NCI-H1105 (cell line): Measurements from ENCODE around the gene TRIM25.

Source experiments
- DNase-seq: peaks from one replicate; lab custom pipeline; 2025; lab: John Stamatoyannopoulos, UW

The TRIM25 gene

DNA sequence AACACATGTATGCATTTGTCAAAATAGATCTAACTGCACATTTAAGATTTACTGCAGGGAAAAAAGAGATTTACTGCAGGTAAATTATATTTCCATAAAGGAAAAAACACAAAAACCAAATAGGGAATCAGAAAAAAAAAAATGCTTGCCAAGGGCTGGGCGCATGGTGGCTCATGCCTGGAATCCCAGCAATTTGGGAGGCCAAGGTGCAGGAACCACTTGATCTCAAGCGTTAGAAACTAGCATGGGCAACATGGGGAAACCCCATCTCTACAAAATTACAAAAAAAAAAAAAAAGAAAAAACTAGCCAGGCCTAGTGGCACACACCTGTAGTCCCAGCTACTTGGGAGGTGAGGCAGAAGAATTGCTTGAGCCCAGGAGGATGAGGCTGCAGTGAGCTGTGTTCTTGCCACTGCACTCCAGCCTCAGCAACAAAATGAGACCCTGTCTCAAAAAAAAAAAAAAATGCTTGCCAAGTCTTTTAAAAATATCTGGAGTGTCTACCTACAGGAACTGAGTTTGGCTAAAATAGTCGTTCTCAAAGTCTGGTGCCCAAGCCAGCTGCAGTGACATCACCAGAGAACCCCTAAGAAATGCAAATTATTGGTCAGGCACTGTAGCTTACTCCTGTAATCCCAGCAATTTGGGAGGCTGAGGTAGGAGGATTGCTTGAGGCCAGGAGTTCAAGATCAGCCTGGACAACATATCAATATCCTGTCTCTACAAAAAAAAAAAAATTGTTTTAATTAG lies 17.5 kb downstream of the TRIM25 start:
- DNase-seq, result no peak

DNA sequence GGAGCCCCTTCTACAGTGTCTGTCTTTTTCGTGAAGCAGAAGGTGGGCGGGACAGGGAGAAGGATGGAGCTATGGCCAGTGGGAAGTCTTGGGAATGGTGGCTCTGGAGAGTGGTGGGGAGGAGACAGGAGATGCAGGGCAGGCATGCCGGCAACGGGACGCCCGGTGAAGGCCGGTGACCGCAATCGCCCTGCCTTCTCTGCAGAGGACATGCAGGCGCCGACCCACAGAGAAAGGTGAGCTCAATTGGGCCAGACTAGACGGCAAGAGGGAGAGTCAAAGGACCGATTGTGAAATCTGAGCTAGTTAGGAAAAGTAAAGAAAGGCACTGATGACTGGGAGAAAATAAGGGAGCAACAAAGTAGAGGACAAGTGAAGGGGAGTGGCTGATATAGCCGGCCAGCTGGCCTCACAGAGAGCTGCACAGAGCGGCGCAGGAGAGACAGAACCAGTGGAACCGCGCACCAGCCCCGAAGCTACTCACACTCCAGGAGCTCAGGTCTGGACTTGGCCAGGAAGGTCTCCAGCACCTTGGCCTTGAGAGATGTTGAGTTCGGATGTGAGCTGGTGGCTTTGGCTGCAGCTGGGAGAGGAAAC lies 18.9 kb downstream of the TRIM25 start:
- DNase-seq, result no peak

DNA sequence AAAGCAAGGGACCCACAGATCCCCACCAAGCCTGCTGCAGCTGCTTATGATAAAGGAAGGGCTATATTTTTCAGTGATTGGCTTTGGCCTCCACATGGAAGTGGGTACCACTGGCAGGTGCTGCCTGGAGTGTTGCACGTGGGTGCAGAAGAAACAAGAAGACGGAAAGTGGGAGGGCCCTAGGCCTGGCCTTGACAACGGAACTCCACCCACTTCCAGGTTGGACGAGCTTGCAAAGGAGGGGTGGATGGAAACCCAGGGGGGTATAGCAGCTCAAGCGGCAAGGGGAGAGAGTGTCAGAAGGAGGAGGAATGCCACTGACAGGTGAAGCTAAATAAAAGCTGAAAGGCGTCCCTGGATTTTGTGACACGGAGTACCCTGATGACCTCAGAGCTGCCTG lies 20.3 kb downstream of the TRIM25 start:
- no peak for DNase-seq

GRCh38 chr17:56892333-56892732 lies 21.5 kb downstream of the TRIM25 start:
- no peak for DNase-seq

DNA sequence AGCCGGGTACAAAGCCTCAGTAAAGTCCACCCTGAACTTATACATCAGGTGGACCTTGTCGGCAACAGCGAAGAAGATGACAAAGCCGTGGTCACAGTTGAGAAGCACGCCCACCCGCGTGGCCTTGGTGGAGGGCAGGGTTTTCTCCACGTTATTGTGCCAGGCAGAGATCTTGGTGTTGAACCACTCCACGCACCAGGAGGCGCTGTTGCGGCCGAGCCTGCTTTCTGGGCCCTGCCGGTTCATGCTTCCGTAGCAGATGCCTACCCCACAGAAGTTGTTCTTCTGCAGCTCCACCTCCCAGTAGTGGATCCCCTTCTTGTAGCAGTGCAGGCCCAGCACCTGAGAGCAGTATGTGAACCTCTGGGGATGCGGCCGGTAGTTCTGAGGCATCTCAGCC lies 22.1 kb downstream of the TRIM25 start:
- DNase-seq, result no peak

GRCh38 chr17:56890906-56891674 lies 22.8 kb downstream of the TRIM25 start:
- DNase-seq, result no peak

DNA sequence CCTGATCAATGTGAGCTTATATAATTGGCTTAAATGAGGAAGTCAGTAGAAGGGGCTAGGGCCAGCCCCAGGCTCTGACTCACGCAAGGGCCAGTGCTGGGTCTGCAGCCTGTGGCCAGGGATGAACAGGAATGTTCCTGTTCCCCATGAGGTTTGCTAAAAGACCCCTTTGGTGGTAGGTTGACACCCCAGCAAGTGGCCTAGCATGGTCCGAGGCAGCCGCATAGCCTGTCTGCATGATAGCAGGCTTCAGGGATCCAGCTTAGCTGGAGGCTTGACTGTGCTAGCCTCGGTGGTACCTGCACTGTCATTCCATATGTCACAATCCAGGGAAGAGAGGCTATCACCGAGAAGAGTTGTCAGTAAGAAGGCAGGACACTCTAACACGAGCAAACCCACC lies 23.5 kb downstream of the TRIM25 start:
- no peak for DNase-seq

DNA sequence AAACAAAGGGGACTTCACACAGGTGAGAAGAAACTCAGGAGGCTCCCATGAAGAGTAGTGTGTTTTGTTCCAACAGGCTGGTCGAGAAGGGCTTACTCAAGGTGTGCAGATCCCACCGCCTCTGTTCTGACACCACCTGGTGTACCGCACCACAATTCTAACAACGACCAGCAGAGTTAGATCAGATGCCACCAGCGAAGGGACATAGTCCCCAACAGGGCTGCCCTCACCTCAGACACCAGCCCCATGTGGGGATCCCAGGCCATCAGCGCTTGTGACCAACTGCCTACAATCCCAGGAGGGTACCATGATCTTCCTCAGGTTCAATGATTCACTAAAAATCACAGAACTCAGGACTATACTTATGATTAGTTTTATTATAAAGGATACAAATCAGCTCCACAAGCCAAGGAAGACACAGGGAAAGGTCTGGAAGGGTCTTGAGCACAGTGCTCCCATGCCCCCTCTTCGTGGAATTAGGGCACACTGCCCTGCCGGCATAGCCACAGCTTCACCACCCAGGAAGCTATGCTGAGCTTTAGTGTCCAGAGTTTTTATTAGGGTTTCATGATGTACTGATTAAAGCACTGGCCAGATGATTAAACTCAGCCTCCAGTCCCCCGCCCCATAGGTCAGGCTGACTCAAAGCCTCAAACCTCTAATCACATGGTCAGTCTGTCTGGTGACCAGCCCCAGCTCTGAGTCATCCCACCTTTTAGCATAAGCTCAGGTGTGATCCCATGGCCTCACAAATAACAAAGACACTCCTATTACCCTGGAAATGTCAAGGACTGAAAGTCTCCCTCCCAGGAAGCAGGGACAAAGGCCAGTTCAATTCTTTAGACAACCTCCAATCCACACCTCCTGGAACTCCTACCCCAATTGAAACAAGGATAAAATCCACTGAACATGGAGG lies 26.0 kb downstream of the TRIM25 start:
- no peak for DNase-seq

DNA sequence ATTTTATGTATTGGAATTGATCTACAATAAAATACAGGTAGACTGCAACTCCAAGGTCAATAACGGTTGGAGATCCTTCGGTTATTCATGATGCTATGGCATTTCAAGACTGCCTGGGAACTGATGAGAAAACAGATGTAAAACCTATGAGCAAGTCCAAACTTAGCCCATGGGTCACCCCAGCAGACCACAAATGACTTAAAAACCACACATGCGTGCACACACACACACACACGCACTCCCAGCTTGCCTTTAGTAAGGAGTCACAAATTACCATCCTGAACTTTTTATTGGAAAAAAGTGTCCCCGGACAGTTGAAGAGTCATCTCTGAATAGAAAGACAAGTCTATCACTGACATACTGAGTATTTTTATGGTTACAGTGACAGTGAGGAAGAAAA lies 26.7 kb downstream of the TRIM25 start:
- no peak for DNase-seq

DNA sequence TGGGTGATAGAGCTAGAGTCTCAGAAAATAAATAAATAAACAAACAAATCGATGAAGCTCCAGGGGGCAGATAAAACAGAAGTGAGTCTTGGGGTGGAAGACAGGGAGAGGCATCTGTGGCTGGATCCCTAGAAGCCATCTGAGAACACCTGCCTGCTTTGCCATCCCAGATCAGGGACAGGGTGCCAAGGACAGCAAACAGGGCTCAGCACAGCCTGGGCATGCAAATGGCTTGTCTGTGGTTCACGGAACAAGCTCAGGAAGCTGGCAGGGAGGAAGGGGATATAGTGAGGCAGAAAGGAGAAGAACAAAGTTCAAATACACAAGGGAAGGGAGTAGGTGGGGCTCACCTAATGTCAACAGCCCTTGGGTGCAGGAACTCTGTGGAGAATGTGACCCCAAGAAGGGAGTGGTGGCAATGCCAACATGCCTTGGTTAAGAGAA lies 27.5 kb downstream of the TRIM25 start:
- DNase-seq, result no peak

DNA sequence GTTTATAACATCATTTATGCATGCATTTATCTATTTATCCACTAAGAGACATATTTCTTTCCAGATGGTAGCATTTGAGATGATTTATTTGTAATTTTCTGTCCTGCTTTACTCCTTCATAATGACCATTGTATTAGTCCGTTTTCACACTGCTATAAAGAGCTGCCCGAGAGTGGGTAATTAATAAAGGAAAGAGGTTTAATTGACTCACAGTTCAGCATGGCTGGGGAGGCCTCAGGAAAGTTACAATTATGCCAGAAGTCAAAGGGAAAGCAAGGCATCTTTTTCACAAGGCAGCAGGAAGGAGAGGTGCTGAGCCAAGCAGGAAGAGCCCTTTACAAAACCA lies 28.6 kb downstream of the TRIM25 start:
- DNase-seq, result no peak

GRCh38 chr17:56884483-56885311 lies 29.2 kb downstream of the TRIM25 start:
- no peak for DNase-seq

GRCh38 chr17:56883616-56884015 lies 30.2 kb downstream of the TRIM25 start:
- no peak for DNase-seq

GRCh38 chr17:56881685-56882295 lies 32.1 kb downstream of the TRIM25 start:
- DNase-seq, result no peak

GRCh38 chr17:56880571-56880970 lies 33.3 kb downstream of the TRIM25 start:
- DNase-seq, result no peak

DNA sequence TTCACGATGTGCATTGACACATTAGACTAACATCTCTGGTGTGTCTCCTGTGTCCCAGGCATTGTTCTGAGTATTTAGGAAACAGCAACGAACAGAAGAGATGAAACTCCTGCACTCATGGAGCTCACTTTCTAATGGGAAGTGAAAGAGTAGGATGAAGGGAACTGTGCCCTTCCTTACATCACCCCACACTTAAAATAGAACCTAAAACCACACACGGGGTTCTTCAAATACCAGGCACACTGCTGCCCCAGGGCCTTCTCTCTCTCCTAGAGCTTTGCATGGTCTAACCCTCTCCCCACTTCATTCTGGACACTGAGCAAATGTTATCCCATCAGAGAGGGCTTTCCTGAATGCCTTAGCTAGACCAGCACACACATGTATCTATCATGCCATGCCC lies 33.7 kb downstream of the TRIM25 start:
- DNase-seq, result no peak

- no peak for DNase-seq
Measured at GRCh38 chr17:56879280-56879679, 34.6 kb downstream of the TRIM25 start.

DNA sequence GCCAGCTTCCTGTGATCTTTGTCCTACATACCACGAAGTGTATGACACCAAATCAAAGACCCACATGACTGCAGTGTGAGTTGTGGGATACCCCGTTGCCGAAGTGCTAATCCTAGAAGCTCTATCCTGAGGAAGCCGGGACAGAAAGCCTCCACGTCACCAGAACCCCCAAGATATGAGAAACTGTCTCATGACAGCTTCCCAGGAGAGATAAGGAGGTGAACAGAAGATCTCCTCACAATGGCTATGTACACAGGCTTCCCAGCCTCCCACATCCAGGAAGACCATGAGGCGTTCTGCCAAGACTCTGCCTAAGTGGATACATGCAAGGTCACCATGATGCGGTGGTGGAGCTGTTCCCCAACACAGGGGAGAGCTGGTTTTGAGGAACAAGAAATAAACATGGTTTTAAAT lies 37.1 kb downstream of the TRIM25 start:
- DNase-seq, result no peak

GRCh38 chr17:56870081-56870651 lies 43.7 kb downstream of the TRIM25 start:
- no peak for DNase-seq

- no peak for DNase-seq
Measured at GRCh38 chr17:56868716-56869115, 45.1 kb downstream of the TRIM25 start.
